ENCODE measurements around the gene PRDM16.

The PRDM16 gene

GRCh38 chr1:3347257-3348020 lies 278.4 kb downstream of the PRDM16 start:
- no peak for TF ChIP-seq GATA1 (IDR thresholded peaks at IDR 0.05; ENCODE audit: low read depth, low read length)
- no peak for TF ChIP-seq POLR2A (IDR thresholded peaks at IDR 0.05; ENCODE audit: low read length)

GRCh38 chr1:3348196-3348865 lies 279.3 kb downstream of the PRDM16 start:
- TF ChIP-seq GATA1 (IDR thresholded peaks at IDR 0.05; ENCODE audit: low read depth, low read length), result no peak
- no peak for TF ChIP-seq POLR2A (IDR thresholded peaks at IDR 0.05; ENCODE audit: low read length)
- DNase-seq, result no peak

More at GRCh38 chr1:3347257-3348020, 278.4 kb downstream of the PRDM16 start:
- no peak for DNase-seq

DNA sequence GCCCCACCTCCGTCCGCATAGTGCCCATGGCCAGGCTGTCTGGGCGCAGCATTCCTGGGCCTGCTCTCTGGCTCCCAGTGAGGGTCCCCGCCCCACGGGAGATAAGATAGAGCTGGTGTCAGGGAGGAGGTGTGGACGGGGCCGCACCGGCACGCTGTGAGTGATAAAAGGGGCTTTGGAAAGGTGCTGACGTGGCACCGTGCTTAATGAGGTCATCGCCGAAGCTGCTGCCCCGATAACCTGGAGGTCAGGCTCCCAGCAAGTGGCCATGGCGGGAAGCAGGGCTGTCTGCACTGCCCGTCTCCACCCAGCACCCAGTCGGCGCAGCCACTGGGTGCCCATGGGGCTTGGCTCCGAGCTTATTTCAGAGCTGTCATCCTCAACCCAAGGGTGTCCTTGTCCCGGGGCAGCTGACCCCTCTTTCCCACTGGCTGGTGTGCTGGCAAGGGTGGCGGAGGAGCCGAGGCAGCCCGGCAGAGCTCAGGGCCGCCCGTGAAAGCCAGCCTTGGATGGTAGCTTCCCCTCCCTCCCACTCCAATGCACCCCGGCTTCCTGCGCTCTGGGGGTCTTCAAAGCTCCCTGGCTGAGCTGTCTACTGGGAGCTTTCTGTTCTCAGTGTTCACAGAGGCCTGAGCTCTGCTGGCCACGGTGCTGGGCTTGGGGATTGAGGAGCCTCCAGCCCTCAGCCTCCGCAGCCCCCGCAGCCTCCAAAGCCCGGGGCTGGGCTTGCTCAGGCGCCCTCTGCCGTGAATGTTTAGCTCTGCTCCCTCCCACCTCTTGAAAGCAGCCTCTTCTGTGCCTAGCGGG lies 280.4 kb downstream of the PRDM16 start:
- TF ChIP-seq GATA1 (IDR thresholded peaks at IDR 0.05; ENCODE audit: low read depth, low read length), result no peak
- TF ChIP-seq POLR2A (IDR thresholded peaks at IDR 0.05; ENCODE audit: low read length), result no peak

DNA sequence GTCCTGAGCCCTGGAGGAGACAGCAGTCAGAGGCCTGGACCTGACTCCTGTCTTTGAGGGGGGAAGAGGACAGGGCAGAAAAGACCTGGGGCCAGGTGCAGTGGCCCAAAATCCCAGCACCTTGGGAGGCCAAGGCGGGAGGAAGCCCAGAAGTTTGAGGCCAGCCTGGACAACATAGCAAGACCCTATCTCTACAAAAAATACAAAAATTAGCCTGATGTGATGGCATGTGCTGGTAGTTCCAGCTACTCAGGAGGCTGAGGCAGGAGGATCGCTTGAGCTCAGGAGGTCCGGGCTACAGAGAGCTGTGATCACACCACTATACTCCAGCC lies 280.9 kb downstream of the PRDM16 start:
- TF ChIP-seq POLR2A (IDR thresholded peaks at IDR 0.05; ENCODE audit: low read length), result no peak
- TF ChIP-seq GATA1 (IDR thresholded peaks at IDR 0.05; ENCODE audit: low read depth, low read length), result no peak
- DNase-seq, result no peak

More for the DNA sequence above, 280.4 kb downstream of the PRDM16 start:
- DNase-seq, result no peak

GRCh38 chr1:3350506-3351261 lies 281.7 kb downstream of the PRDM16 start:
- DNase-seq, result no peak
- TF ChIP-seq GATA1 (IDR thresholded peaks at IDR 0.05; ENCODE audit: low read depth, low read length) (no peak), POLR2A (IDR thresholded peaks at IDR 0.05; ENCODE audit: low read length) (no peak)

DNA sequence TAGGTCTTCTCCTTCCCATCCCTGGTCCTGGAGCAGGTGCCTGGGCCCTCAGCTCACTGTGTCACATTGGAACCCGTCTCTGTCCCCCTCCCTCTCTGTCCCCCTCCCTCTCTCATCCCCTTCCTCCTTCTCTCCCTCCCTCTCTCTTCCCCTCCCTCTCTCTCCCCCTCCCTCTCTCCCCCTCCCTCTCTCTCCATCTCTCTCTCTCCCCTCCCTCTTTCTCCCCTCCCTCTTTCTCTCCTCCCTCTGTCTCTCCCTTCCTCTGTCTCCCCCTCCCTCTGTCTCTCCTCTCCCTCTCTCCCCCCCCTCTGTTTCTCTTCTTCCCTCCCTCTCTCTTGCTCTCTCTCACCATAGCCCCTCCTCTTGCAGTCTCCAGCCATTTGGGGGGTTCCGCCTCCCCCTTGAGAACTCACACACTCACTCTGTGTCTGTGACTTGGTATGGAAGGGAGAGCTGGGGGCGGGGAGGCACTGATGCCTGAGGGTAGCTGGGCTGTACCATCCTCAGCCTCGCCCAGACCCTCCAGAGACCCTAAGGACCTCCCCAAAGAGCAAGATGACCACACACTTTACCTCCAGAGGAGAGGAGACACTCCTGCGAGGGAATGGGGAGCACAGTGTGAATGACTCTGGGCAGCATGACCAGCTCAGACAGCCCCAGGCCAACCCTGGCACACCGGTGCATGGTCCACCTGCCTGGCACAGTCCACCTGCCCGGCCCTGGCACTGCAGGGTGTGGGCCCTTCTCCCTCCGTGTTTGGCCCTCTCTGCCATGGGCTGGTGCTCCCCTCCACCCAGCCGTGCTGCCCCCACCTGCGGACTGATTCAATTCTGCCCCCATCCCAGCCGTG lies 282.7 kb downstream of the PRDM16 start:
- no peak for TF ChIP-seq POLR2A (IDR thresholded peaks at IDR 0.05; ENCODE audit: low read length)
- TF ChIP-seq GATA1 (IDR thresholded peaks at IDR 0.05; ENCODE audit: low read depth, low read length), result no peak
- no peak for DNase-seq

- DNase-seq, result no peak
- TF ChIP-seq POLR2A (IDR thresholded peaks at IDR 0.05; ENCODE audit: low read length) (no peak), GATA1 (IDR thresholded peaks at IDR 0.05; ENCODE audit: low read depth, low read length) (no peak)
These were observed 283.4 kb downstream of the PRDM16 start for GRCh38 chr1:3352299-3352951.

DNA sequence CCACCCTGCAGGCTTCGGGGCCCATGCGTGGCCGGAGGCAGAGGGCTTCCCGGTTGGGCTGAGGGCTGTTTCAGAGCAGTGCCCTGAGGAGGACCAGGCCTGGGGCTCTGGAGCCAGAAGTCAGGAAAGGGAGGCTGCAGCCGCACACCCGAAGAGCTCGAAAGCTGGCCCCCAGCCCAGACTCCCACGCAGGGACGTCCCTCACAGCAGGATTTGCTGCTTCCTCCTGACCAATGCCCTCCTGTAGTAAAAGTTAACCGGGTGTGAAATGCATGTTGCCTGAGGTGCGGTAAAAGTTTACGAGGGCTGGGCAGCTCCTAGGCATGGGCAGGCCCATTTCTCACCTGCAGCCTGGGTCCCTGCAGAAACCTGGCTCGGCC lies 283.9 kb downstream of the PRDM16 start:
- TF ChIP-seq POLR2A (IDR thresholded peaks at IDR 0.05; ENCODE audit: low read length), result no peak
- TF ChIP-seq GATA1 (IDR thresholded peaks at IDR 0.05; ENCODE audit: low read depth, low read length), result no peak
- DNase-seq, result no peak

DNA sequence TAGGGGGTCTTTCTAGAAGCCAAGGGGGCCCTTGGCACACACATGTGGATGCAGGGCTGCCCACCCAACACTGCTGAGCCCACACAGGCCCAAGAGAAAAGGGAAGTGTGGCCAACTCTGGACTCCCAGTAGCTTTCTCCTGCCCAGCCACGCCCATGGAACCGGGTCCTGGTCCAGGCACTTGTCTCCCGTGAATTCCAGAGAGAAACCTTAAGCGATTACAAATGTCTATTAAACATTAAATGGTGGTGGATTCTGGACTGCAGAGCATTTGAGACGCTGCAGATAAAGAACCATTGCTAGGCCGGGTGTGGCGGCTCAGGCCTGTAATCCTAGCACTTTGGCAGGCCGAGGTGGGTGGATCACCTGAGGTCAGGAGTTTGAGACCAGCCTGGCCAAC lies 284.9 kb downstream of the PRDM16 start:
- no peak for DNase-seq

DNA sequence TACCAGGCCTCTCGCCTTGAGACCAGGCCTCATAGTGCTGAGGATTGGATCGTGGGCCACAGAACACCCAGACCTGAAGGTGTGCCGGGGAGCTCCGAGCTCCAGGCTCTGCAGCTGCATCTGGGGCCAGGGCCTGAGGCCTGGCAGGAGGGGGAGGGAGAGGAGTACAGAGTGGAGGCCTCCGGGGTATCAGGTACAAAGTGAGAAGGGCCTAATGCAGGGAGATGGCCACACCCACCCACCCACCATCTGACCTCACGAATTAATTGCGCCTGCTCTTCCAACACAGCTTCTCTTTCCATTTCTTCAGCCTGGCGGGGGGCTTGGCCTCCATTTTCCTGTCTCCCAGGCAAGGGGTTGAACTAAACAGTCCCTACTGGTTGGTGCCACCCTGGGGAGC lies 286.1 kb downstream of the PRDM16 start:
- TF ChIP-seq POLR2A (IDR thresholded peaks at IDR 0.05; ENCODE audit: low read length), result no peak
- TF ChIP-seq GATA1 (IDR thresholded peaks at IDR 0.05; ENCODE audit: low read depth, low read length), result no peak
- no peak for DNase-seq

More for the DNA sequence above, 284.9 kb downstream of the PRDM16 start:
- TF ChIP-seq GATA1 (IDR thresholded peaks at IDR 0.05; ENCODE audit: low read depth, low read length) (no peak), POLR2A (IDR thresholded peaks at IDR 0.05; ENCODE audit: low read length) (no peak)

GRCh38 chr1:3355894-3356826 lies 287.2 kb downstream of the PRDM16 start:
- no peak for TF ChIP-seq GATA1 (IDR thresholded peaks at IDR 0.05; ENCODE audit: low read depth, low read length)
- TF ChIP-seq POLR2A (IDR thresholded peaks at IDR 0.05; ENCODE audit: low read length), result no peak
- no peak for DNase-seq

All from erythroblast (primary cell).